Breast epithelium (tissue), 3 donors: Measurements from ENCODE around the gene OSBPL3.

Experiments used
- CTCF ChIP-seq, 3 donors: fragments of 450-650 bp; IDR thresholded peaks; one replicate each; pipeline ENCODE4 v1.5.1; 2016 to 2017; ENCODE audit warnings: antibody characterized with exemption in 3 of 3, mild to moderate bottlenecking in 3 of 3, moderate library complexity in 3 of 3
- POLR2A ChIP-seq: fragments of 450-650 bp; IDR thresholded peaks from one replicate; pipeline ENCODE4 v1.6.1; 2016; ENCODE audit warnings: antibody characterized with exemption, mild to moderate bottlenecking, moderate library complexity
- POLR2AphosphoS5 ChIP-seq, 3 donors: sonication (generic); formaldehyde crosslinking; IDR thresholded peaks; one replicate each; pipeline ENCODE4 v1.6.1; 2017; ENCODE audit warnings: antibody characterized with exemption in 3 of 3

- TF ChIP-seq CTCF (IDR thresholded peaks at IDR 0.05) (no peak), POLR2A (no peak), POLR2AphosphoS5 (IDR thresholded peaks at IDR 0.05) (no peak)
Observed at GRCh38 chr7:25012254-25012653, 32.3 kb upstream of the OSBPL3 start.
